RWPE1 (cell line): ENCODE results near the gene PKMYT1.

Experiments
- CTCF ChIA-PET: fragments of 350-600 bp; sonication (Branson Sonifier 250); formaldehyde crosslinking; extraction: SDS; loops from one replicate; lab custom pipeline; 2021; lab: Yijun Ruan, JAX
- POLR2A ChIA-PET: fragments of 400-600 bp; formaldehyde crosslinking; extraction: SDS; loops from one replicate; lab custom pipeline; 2020; ENCODE audit warnings: antibody characterized with exemption; ENCODE audit not compliant: low non-redundant PET; lab: Yijun Ruan, JAX
- DNase-seq: peaks from one replicate; pipeline ENCODE4 v3.0.0; 2012; ENCODE audit warnings: low spot score
- H3K27ac ChIP-seq: fragments of 450-650 bp; 2 replicates; pipeline ENCODE4 v1.5.1; 2017
- CTCF ChIP-seq: fragments of 450-650 bp; conservative IDR thresholded peaks from 2 replicates; pipeline ENCODE4 v1.5.1; 2017; ENCODE audit warnings: low read depth, mild to moderate bottlenecking

Gene PKMYT1

DNA sequence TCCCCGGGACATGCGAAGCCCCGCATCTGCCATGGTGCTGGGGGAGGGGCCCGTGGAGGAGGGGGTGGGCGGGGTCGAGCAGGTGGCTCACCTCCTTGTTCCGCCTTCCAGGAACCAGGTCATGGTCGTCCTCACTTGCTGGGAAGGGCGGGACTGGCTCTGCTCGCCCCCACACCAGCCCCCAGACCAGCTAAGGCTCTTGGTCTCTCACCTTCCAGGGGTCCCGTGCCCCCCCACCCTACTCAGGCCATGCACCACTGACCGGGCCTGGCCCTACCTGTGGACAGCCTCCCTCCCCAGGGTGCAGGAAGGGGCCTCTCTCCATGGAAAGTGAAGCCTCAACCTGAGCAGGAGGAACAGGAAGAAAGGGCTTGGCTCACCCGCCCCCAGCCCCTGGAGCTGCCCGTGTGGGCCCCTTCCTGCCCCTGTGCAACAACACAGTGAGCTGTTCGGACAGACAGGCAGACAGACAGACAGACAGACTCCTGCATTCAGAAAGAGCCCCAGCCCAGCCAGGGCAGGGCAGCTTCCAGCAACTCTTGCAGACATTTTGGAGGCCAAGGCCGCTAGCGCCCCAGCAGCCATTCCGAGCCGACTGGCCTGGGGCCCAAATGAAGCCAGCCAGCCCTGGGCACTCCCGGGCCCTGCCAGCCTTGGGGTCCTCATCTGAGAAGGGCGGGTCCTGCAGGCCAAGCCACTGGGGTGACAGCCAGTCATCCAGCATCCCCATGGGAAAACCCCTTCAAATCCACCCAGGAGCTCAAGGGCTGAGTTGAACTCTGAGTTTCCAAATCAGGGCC, 24.3 kb downstream of the PKMYT1 start:
- H3K27ac ChIP-seq = no peak overlapping the region
- ChIA-PET POLR2A (no interaction called here), CTCF (interaction anchor here (1.0 kb wide), 1 partner anchor 8 kb away, joined by 4 read pairs; no protein-coding TSS in a partner anchor)
- no peak for TF ChIP-seq CTCF
- no peak for DNase-seq

- no peak for TF ChIP-seq CTCF
- H3K27ac ChIP-seq = no peak overlapping the region
- no peak for DNase-seq
- ChIA-PET POLR2A (no interaction called here), CTCF (no interaction called here)
Measured at GRCh38 chr16:2955438-2955778, 24.8 kb downstream of the PKMYT1 start.

DNA sequence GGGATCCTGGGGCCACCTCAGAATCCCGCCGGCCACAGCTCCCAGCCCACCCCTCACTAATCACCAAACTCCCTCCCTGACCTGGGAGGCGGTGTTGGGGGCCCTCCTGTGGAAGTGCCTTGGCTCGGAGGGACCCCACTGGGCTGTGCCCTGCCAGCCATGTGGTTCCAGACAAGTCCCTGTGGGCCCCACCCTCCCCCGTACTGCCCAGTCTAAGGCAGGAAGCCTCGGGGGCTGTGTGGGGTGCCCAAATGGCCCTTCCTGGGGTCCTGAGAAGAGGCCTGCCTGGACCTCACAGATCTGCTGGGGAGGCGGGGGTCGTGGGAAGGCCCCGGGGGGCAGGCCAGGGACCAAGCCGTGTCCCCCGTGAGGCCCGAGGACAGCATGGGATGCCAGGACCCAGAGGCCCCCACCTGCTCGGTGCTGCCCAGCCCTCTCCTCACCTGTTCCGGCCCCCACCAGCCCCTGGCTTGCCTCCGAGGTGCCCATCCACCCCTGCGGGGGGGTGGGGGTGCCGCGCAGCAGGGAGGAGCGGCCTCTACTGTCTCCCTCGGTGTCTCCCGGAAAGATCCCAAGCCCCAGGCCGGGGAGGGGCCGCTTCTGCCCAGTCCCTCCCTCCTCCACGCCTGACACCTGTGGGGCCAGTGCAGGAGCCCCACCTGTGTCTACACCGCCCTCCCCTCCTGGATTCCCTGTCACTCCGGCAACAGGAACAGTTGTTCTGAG, 25.4 kb downstream of the PKMYT1 start:
- POLR2A ChIA-PET = no interaction called here
- no peak overlapping the region for H3K27ac ChIP-seq
- TF ChIP-seq CTCF = no peak
- CTCF ChIA-PET = no interaction called here
- DNase-seq = no peak

DNA sequence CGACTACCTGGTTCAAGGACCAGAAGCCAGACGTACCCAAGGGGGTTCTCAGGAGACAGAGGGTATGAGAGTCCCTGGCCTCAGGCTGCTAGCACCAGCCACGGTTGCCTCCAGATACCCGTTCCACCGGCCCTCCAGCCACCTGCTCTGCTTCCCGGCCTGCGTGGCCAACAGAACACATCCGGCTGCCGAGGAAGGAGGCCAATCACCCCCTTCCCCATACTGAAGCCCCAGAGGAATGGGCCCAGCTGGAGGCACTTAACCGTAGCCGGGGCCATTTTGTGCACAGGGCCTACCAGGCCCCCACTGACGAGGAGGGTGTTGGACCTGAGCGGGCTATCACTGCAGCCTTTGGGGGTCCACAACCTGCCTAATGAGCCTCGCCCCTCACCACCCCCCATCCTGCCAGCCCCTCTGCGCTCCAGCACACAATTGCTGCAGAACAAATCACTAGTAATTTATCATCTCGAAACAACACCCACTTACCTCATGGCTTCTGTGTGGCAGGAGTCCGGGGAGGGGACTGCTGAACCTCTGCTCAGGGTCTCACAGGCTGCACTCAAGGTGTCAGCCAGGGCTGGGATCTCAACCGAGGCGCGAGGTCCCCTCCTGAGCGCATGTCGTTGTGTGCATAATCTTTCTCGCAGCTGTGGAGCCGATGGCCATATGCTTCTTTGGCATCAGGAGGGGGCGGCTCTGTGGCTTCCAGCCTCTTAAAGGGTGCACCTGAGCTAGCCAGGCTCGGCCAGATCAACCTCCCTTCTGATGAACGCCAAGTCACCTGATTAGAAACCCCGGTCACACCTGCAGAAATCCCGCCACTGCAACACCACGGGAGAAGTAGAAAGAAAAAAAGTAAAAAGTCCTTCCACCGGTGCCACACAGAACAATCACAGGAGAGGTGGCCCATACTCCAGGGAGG, 26.3 kb downstream of the PKMYT1 start:
- TF ChIP-seq CTCF = no peak
- no peak overlapping the region for H3K27ac ChIP-seq
- no peak for DNase-seq
- ChIA-PET POLR2A (no interaction called here), CTCF (interaction anchor here (0.7 kb wide), 1 partner anchor 27 kb away, joined by 3 read pairs; no protein-coding TSS in a partner anchor)

- ChIA-PET CTCF (no interaction called here), POLR2A (no interaction called here)
- no peak for TF ChIP-seq CTCF
- peak overlapping the region; percentile 10; the same call in 1 of the 2 replicates for H3K27ac ChIP-seq
- DNase-seq = no peak
Measured at GRCh38 chr16:2952679-2953078, 27.6 kb downstream of the PKMYT1 start.

DNA sequence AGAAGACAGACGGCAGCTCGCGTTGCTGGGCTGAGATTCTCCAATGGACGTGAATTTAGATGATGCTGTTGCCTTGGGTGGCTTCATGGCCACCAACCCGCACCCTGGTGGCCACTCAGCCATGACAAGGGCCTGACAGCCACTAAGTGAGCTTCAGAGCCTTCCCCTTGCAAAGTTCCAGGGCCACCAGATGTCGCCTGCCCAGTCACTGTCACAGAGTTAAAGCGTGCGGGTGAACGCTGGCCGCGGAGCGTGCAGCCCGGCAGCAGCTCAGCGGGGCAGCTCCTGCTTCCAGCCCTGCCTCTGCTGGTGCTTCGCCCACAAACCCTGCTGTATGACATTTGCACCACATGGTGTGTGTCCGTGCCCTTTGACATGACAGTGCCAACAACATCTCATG, 29.5 kb downstream of the PKMYT1 start:
- no peak for TF ChIP-seq CTCF
- ChIA-PET POLR2A (no interaction called here), CTCF (interaction anchor here (3.2 kb wide), 1 partner anchor 24 kb away, joined by 11 read pairs; no protein-coding TSS in a partner anchor)
- no peak overlapping the region for H3K27ac ChIP-seq
- DNase-seq = no peak
